Measurements from ENCODE around the gene ANKS1B. TPM values are rescaled to one million over a fixed set of nuclear protein-coding genes. Genes with fewer than 3 reads are reported as not detected.

Gene ANKS1B
- total and polyA plus RNA-seq, 2 experiments from 2014 or later, result 1.8 to 1.9 TPM

DNA sequence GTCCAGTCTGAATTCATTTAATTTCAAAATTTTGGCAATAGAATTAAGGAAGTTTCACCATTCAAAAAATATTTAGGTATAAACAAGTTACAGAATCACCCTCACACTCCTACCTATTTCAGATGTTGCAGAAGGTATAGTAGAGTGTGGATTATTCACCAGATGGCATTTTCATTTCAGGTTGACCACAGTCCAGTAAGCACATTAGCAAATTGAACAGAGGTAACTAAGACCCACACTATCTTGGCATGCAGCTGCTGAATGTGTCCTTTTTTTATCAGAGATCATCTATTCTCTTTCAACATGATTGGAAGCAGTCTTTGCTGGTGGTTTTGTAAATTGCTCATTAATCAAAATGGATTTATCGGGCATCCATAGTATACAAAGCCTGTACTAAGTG, 488.9 kb downstream of the ANKS1B start:
- H3K9me3 ChIP-seq (ENCODE audit: low read depth), result no peaks in the 10 kb centered on the region
- no peak for DNase-seq (ENCODE audit: low read depth in 1 of 2, low spot score in 1 of 2)
- TF ChIP-seq, protein P1, sequence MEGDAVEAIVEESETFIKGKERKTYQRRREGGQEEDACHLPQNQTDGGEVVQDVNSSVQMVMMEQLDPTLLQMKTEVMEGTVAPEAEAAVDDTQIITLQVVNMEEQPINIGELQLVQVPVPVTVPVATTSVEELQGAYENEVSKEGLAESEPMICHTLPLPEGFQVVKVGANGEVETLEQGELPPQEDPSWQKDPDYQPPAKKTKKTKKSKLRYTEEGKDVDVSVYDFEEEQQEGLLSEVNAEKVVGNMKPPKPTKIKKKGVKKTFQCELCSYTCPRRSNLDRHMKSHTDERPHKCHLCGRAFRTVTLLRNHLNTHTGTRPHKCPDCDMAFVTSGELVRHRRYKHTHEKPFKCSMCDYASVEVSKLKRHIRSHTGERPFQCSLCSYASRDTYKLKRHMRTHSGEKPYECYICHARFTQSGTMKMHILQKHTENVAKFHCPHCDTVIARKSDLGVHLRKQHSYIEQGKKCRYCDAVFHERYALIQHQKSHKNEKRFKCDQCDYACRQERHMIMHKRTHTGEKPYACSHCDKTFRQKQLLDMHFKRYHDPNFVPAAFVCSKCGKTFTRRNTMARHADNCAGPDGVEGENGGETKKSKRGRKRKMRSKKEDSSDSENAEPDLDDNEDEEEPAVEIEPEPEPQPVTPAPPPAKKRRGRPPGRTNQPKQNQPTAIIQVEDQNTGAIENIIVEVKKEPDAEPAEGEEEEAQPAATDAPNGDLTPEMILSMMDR (IDR thresholded peaks at IDR 0.05; ENCODE audit: low read depth, low read length), result no peak
- H3K4me3 ChIP-seq, result no peak overlapping the region
- H3K4me1 ChIP-seq (ENCODE audit: low read depth), result no peaks in the 10 kb centered on the region
- no peaks in the 10 kb centered on the region for H3K27me3 ChIP-seq
- H3K36me3 ChIP-seq, result no peaks in the 10 kb centered on the region
- no peak overlapping the region for H3K27ac ChIP-seq

DNA sequence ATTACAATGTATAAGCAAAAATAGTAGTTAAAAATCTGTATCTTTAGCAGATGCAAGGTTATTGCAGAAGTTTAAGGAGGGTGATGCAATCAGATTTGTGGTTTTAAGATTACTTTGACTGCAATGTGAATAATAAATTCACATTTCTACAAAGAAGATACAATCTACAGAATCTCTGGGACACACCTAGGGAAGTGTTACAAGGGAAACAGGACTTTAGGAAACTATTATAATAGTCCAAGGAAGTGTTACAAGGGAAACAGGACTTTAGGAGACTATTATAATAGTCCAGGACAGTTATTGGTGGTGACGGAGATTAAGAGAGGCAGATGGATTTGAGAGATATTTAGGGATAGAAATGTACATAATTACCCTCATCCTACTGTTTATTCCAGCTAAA, 491.5 kb downstream of the ANKS1B start:
- no peak overlapping the region for H3K4me3 ChIP-seq
- H3K4me1 ChIP-seq (ENCODE audit: low read depth), result no peaks in the 10 kb centered on the region
- H3K27me3 ChIP-seq, result no peaks in the 10 kb centered on the region
- no peak overlapping the region for H3K27ac ChIP-seq
- H3K9me3 ChIP-seq (ENCODE audit: low read depth), result no peaks in the 10 kb centered on the region
- TF ChIP-seq, protein P1 (IDR thresholded peaks at IDR 0.05; ENCODE audit: low read depth, low read length), result no peak
- no peak for DNase-seq (ENCODE audit: low read depth in 1 of 2, low spot score in 1 of 2)
- no peaks in the 10 kb centered on the region for H3K36me3 ChIP-seq

DNA sequence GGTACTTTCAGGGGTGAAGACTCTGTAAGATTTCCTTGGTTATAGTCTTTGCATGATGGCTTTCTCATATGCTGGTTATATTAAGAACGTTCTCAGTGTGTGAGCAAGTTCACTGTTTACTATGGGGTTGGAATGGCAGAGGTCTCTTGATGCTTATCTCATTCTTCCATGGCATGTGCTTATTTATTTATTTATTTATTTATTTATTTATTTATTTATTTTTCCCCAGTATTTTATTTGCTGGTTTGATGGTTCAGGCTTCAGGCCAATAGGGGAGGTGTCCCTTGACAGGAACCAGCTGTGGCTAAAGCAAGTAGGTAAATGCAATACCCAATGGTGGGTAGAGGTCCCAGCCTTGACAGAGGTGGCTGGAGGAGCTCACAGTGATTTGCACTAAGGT, 498.5 kb downstream of the ANKS1B start:
- H3K9me3 ChIP-seq (ENCODE audit: low read depth), result no peaks in the 10 kb centered on the region
- TF ChIP-seq, protein P1 (IDR thresholded peaks at IDR 0.05; ENCODE audit: low read depth, low read length), result no peak
- no peaks in the 10 kb centered on the region for H3K4me1 ChIP-seq (ENCODE audit: low read depth)
- DNase-seq (ENCODE audit: low read depth in 1 of 2, low spot score in 1 of 2), result no peak
- H3K4me3 ChIP-seq, result no peak overlapping the region
- H3K27ac ChIP-seq, result no peak overlapping the region
- H3K36me3 ChIP-seq, result no peaks in the 10 kb centered on the region
- no peaks in the 10 kb centered on the region for H3K27me3 ChIP-seq

DNA sequence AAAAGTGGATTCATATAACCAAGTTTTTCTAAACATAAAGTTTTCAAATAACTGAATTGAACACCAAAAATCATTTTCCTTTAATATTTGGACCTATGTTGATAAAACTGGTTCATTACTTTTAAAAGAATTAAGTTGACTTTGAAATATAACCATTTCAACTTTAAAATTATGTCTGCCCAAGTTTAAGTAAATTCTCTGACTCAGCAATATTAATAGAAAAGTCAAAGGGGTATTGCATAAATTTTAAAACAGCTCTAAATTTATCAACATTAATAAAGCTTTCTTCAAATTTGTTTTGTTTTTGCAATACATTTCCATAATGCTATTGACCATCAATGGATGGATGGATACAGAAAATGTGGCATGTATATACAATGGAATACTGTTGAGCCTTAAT, 505.6 kb downstream of the ANKS1B start:
- H3K4me1 ChIP-seq (ENCODE audit: low read depth), result no peaks in the 10 kb centered on the region
- TF ChIP-seq, protein P1 (IDR thresholded peaks at IDR 0.05; ENCODE audit: low read depth, low read length), result no peak
- DNase-seq (ENCODE audit: low read depth in 1 of 2, low spot score in 1 of 2), result no peak
- H3K36me3 ChIP-seq, result no peaks in the 10 kb centered on the region
- H3K27me3 ChIP-seq, result no peaks in the 10 kb centered on the region
- H3K27ac ChIP-seq, result no peak overlapping the region
- no peak overlapping the region for H3K4me3 ChIP-seq
- no peaks in the 10 kb centered on the region for H3K9me3 ChIP-seq (ENCODE audit: low read depth)

DNA sequence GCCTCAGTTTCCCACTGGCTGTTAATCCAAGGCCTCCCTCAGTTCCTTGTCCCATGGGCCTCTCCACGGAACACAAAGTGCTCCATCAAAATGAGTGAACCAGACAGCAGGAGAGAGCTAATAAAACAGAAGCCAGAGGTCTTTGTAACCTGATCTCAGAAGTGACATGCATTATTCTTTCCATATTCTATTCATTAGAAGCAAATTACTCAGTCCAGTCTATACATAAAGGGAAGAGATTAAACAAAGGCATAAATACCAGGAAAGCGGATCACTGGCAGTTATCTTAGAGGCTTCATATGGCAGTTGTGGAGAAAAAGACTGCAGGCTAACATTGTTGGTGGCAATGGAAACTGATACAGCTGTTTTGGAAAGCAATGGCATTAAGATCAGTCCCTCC, 507.8 kb downstream of the ANKS1B start:
- Histone ChIP-seq H3K36me3 (no peaks in the 10 kb centered on the region), H3K27me3 (no peaks in the 10 kb centered on the region)

More for the DNA sequence above, 507.8 kb downstream of the ANKS1B start:
- Histone ChIP-seq H3K4me3 (no peak overlapping the region), H3K9me3 (ENCODE audit: low read depth) (no peaks in the 10 kb centered on the region), H3K27ac (no peak overlapping the region), H3K4me1 (ENCODE audit: low read depth) (no peaks in the 10 kb centered on the region)
- DNase-seq (ENCODE audit: low read depth in 1 of 2, low spot score in 1 of 2), result no peak
- TF ChIP-seq, protein P1 (IDR thresholded peaks at IDR 0.05; ENCODE audit: low read depth, low read length), result no peak
